Upper lobe of right lung (tissue), 1 donor: Measurements from ENCODE around the gene MTNR1B. TPM values are rescaled to one million over a fixed set of nuclear protein-coding genes. Genes with fewer than 3 reads are reported as not detected.

Experiments used
- ATAC-seq: fragments of 200-7000 bp; cut with Tn5 transposase; one replicate; pipeline ENCODE4 v1.9.1; 2020; ENCODE audit warnings: mild to moderate bottlenecking, moderate library complexity
- DNase-seq: peaks from one replicate; pipeline ENCODE4 v3.0.0-alpha.2; 2020
- H3K27ac ChIP-seq: fragments of 200-600 bp; one replicate; pipeline ENCODE4 v1.8.0; 2022
- H3K27me3 ChIP-seq: fragments of 200-600 bp; one replicate; pipeline ENCODE4 v1.8.0; 2022; ENCODE audit warnings: mild to moderate bottlenecking
- H3K36me3 ChIP-seq: fragments of 200-600 bp; one replicate; pipeline ENCODE4 v1.8.0; 2022
- H3K4me1 ChIP-seq: fragments of 200-600 bp; one replicate; pipeline ENCODE4 v1.8.0; 2022
- H3K4me3 ChIP-seq: fragments of 200-600 bp; one replicate; pipeline ENCODE4 v1.8.0; 2022; ENCODE audit warnings: mild to moderate bottlenecking
- H3K9me3 ChIP-seq: fragments of 200-600 bp; one replicate; pipeline ENCODE4 v1.8.0; 2022
- CTCF ChIP-seq: fragments of 200-600 bp; IDR thresholded peaks from one replicate; pipeline ENCODE4 v1.8.0; 2022; ENCODE audit warnings: antibody characterized with exemption
- intact Hi-C: fragments of 100-400 bp; cut with DNase I; formaldehyde crosslinking; loops from one replicate; pipeline ENCODE4 v1.11.0; 2022
- long read RNA-seq: library from polyadenylated mRNA; unstranded; transcript quantifications from one replicate; pipeline ENCODE4 v2.0.0, GENCODE V29; 2021
- total RNA-seq: library from RNA; stranded (reverse); fragmentation: NEBNext Ultra II Directional; extraction: Animal tissue kit (Norgen Biotek cat#: 25700); gene quantifications from one replicate; pipeline ENCODE4 v1.2.1, GENCODE V29; 2021
- donor health status: DM: no; HTN: yes; CAD: no; lungs with severe emphysema.

MTNR1B gene
- total RNA-seq, result not detected
- long read RNA-seq, result 0 reads

GRCh38 chr11:92969634-92970347 is at the start of gene MTNR1B:
Gene MTNR1B, plus strand, starts transcription at chr11:92969651. Its CDS starts 75 bp downstream, at chr11:92969726.
- Histone ChIP-seq H3K4me1 (no peaks in the 10 kb centered on the region), H3K4me3 (no peak within 1 kb of the TSS), H3K27ac (no peak within 1 kb of the TSS), H3K9me3 (no peaks in the 10 kb centered on the region), H3K27me3 (peaks cover 15% of the 10 kb centered on the region), H3K36me3 (no peaks in the 10 kb centered on the region)
- DNase-seq (no peak), ATAC-seq (peak; percentile 27)
- intact Hi-C loops, result no loop called here
- TF ChIP-seq CTCF, result no peak

- ATAC-seq (no peak), DNase-seq (no peak)
- Histone ChIP-seq H3K36me3 (no peaks in the 10 kb centered on the region), H3K9me3 (no peaks in the 10 kb centered on the region), H3K4me3 (no peak overlapping the region), H3K27ac (no peak overlapping the region), H3K4me1 (no peaks in the 10 kb centered on the region), H3K27me3 (no peaks in the 10 kb centered on the region)
- TF ChIP-seq CTCF, result no peak
- intact Hi-C loops, result no loop called here
Observed at GRCh38 chr11:92920331-92920730, 49.1 kb upstream of the MTNR1B start.

GRCh38 chr11:92922731-92923130 is 46.7 kb upstream of the MTNR1B start:
- ATAC-seq, result no peak
- DNase-seq, result no peak
- H3K36me3 ChIP-seq, result no peaks in the 10 kb centered on the region
- H3K27me3 ChIP-seq, result no peaks in the 10 kb centered on the region
- intact Hi-C loops, result no loop called here
- no peaks in the 10 kb centered on the region for H3K4me1 ChIP-seq
- no peaks in the 10 kb centered on the region for H3K9me3 ChIP-seq
- no peak overlapping the region for H3K4me3 ChIP-seq
- H3K27ac ChIP-seq, result no peak overlapping the region
- TF ChIP-seq CTCF, result no peak

- no peak for DNase-seq
Observed at GRCh38 chr11:92929246-92929645, 40.2 kb upstream of the MTNR1B start.

GRCh38 chr11:92929653-92930052 is 39.8 kb upstream of the MTNR1B start:
- Histone ChIP-seq H3K4me3 (no peak overlapping the region), H3K36me3 (no peaks in the 10 kb centered on the region), H3K9me3 (no peaks in the 10 kb centered on the region), H3K27ac (no peak overlapping the region), H3K4me1 (no peaks in the 10 kb centered on the region), H3K27me3 (no peaks in the 10 kb centered on the region)
- TF ChIP-seq CTCF, result no peak
- ATAC-seq, result no peak
- intact Hi-C loops, result no loop called here
- DNase-seq, result no peak

More at GRCh38 chr11:92929246-92929645, 40.2 kb upstream of the MTNR1B start:
- TF ChIP-seq CTCF, result no peak
- intact Hi-C loops, result no loop called here
- Histone ChIP-seq H3K4me1 (no peaks in the 10 kb centered on the region), H3K4me3 (no peak overlapping the region), H3K9me3 (no peaks in the 10 kb centered on the region), H3K27ac (no peak overlapping the region), H3K36me3 (no peaks in the 10 kb centered on the region), H3K27me3 (no peaks in the 10 kb centered on the region)
- ATAC-seq, result no peak
